Liver (tissue), 9 donors: ENCODE measurements around the gene ARHGAP6. TPM values are rescaled to one million over a fixed set of nuclear protein-coding genes. Genes with fewer than 3 reads are reported as not detected.

Source experiments
- DNase-seq: peaks from one replicate; pipeline ENCODE4 v3.0.0-alpha.2; 2017; ENCODE audit warnings: low spot score
- H3K27ac ChIP-seq, 2 donors: one replicate each; pipeline ENCODE4 v1.7.0; 2013; ENCODE audit warnings: inconsistent platforms in 2 of 2, low read length in 2 of 2, control low read depth in 1 of 2, low read depth in 1 of 2, mild to moderate bottlenecking in 1 of 2
- H3K27me3 ChIP-seq, 4 donors: one replicate each; pipeline versions ENCODE4 v1.6.1 to v1.7.0; 2013; ENCODE audit warnings: low read length in 3 of 4, inconsistent platforms in 1 of 4, mild to moderate bottlenecking in 1 of 4, moderate library complexity in 1 of 4; ENCODE audit not compliant: control insufficient read depth in 4 of 4, insufficient read depth in 4 of 4
- H3K36me3 ChIP-seq, 4 donors: one replicate each; pipeline versions ENCODE4 v1.6.1 to v1.7.0; 2013; ENCODE audit warnings: low read length in 3 of 4, mild to moderate bottlenecking in 3 of 4, low read depth in 1 of 4, moderate library complexity in 1 of 4; ENCODE audit not compliant: control insufficient read depth in 4 of 4, insufficient read depth in 3 of 4
- H3K4me1 ChIP-seq, 4 donors: one replicate each; pipeline versions ENCODE4 v1.6.1 to v1.7.0; 2013; ENCODE audit warnings: low read length in 3 of 4, mild to moderate bottlenecking in 3 of 4, moderate library complexity in 1 of 4; ENCODE audit not compliant: control insufficient read depth in 4 of 4, insufficient read depth in 4 of 4
- H3K4me3 ChIP-seq, 3 donors: one replicate each; pipeline versions ENCODE4 v1.6.1 to v1.7.0; 2013; ENCODE audit warnings: low read length in 3 of 3, control low read depth in 1 of 3, low read depth in 1 of 3, mild to moderate bottlenecking in 1 of 3
- H3K9ac ChIP-seq, 2 donors: one replicate each; pipeline ENCODE4 v1.7.0; 2013; ENCODE audit warnings: low read length in 2 of 2, mild to moderate bottlenecking in 2 of 2, moderate library complexity in 2 of 2, control low read depth in 1 of 2, low read depth in 1 of 2
- H3K9me3 ChIP-seq, 4 donors: one replicate each; pipeline versions ENCODE4 v1.6.1 to v1.7.0; 2013; ENCODE audit warnings: low read length in 3 of 4; ENCODE audit not compliant: control insufficient read depth in 4 of 4
- FOXA1 ChIP-seq: IDR thresholded peaks from 2 replicates; pipeline ENCODE4 v1.6.1; 2016; ENCODE audit warnings: antibody characterized with exemption
- HNF4A ChIP-seq, 2 donors: conservative IDR thresholded peaks; 2 replicates each; pipeline ENCODE4 v1.6.1; 2016; ENCODE audit warnings: antibody characterized with exemption in 2 of 2, mild to moderate bottlenecking in 2 of 2
- HNF4G ChIP-seq: IDR thresholded peaks from 2 replicates; pipeline ENCODE4 v1.6.1; 2016; ENCODE audit warnings: antibody characterized with exemption
- JUND ChIP-seq, 2 donors: IDR thresholded peaks; 2 replicates each; pipeline ENCODE4 v1.6.1; 2016; ENCODE audit warnings: antibody characterized with exemption in 2 of 2
- MAX ChIP-seq: IDR thresholded peaks from 2 replicates; pipeline ENCODE4 v1.6.1; 2016; ENCODE audit warnings: antibody characterized with exemption
- NR2F2 ChIP-seq: IDR thresholded peaks from 2 replicates; pipeline ENCODE4 v1.6.1; 2016; ENCODE audit warnings: antibody characterized with exemption
- REST ChIP-seq: IDR thresholded peaks from 2 replicates; pipeline ENCODE4 v1.6.1; 2016; ENCODE audit warnings: antibody characterized with exemption, mild to moderate bottlenecking
- RXRA ChIP-seq, 2 donors: IDR thresholded peaks; 2 replicates each; pipeline ENCODE4 v1.6.1; 2017 to 2018; ENCODE audit warnings: antibody characterized with exemption in 2 of 2, mild to moderate bottlenecking in 1 of 2
- SP1 ChIP-seq: IDR thresholded peaks from 2 replicates; pipeline ENCODE4 v1.6.1; 2018; ENCODE audit warnings: antibody characterized with exemption, mild to moderate bottlenecking
- YY1 ChIP-seq: IDR thresholded peaks from 2 replicates; pipeline ENCODE4 v1.6.1; 2016; ENCODE audit warnings: antibody characterized with exemption, mild to moderate bottlenecking
- ZBTB33 ChIP-seq: IDR thresholded peaks from 2 replicates; pipeline ENCODE4 v1.6.1; 2016; ENCODE audit warnings: antibody characterized with exemption
- WGBS: extraction: QIAGEN DNeasy Blood & Tissue Kit; methylation state at CpG from one replicate; pipeline ENCODE4 v1.1.7; 2013; 5-methylcytosine and 5-hydroxymethylcytosine counted together
- polyA plus RNA-seq, 2 donors: library from polyadenylated mRNA; stranded (reverse) in 1 of 2; unstranded in 1 of 2; fragments of 200-250 nt in 1 of 2; fragments of >200 nt in 1 of 2; fragmentation: Nextera tagmentation in 1 of 2; extraction: Ambion mirVana in 1 of 2; gene quantifications; one replicate each; pipeline versions ENCODE4 v1.2.1 to v1.2.3, GENCODE V29; 2013 to 2015
- total RNA-seq, 2 donors: library from RNA; depleted of rRNA; stranded (reverse); fragments of >200 nt; gene quantifications; one replicate each; pipeline ENCODE4 v1.2.3, GENCODE V29; 2014
- donor health status: healthy.
- donor health status: healthy.
- donor health status: healthy.
- donor health status: healthy.
- donor health status: healthy.

The ARHGAP6 gene
- total and polyA plus RNA-seq, 4 donors = 0.10 to 2.2 (median 0.65) TPM

GRCh38 chrX:11257711-11258110, 408.0 kb downstream of the ARHGAP6 start:
- peaks cover 0 to 7% (median 0%) of the 10 kb centered on the region in 4 donors for H3K4me1 ChIP-seq
- H3K36me3 ChIP-seq = no peaks in the 10 kb centered on the region
- WGBS = 76% methylated on average over 2 of the region's 2 CpGs
- DNase-seq = no peak
- no peak overlapping the region for H3K27ac ChIP-seq
- no peak for TF ChIP-seq JUND (IDR thresholded peaks at IDR 0.05)
- no peaks in the 10 kb centered on the region for H3K9me3 ChIP-seq
- H3K4me3 ChIP-seq = no peak overlapping the region
- peaks cover 0 to 2% (median 0%) of the 10 kb centered on the region in 4 donors for H3K27me3 ChIP-seq
- no peak overlapping the region for H3K9ac ChIP-seq

GRCh38 chrX:11257290-11257689, 408.4 kb downstream of the ARHGAP6 start:
- DNase-seq = no peak
- no peaks in the 10 kb centered on the region for H3K36me3 ChIP-seq
- peaks cover 0 to 7% (median 0%) of the 10 kb centered on the region in 4 donors for H3K4me1 ChIP-seq
- peaks cover 0 to 2% (median 0%) of the 10 kb centered on the region in 4 donors for H3K27me3 ChIP-seq
- TF ChIP-seq ZBTB33 (no peak), HNF4G (no peak), HNF4A (conservative IDR thresholded peaks at IDR 0.05) (no peak), FOXA1 (no peak), MAX (no peak), REST (no peak), RXRA (IDR thresholded peaks at IDR 0.05) (no peak), NR2F2 (no peak), SP1 (no peak), JUND (IDR thresholded peaks at IDR 0.05) (no peak)
- H3K27ac ChIP-seq = no peak overlapping the region
- 90% methylated on average over 2 of the region's 2 CpGs for WGBS
- H3K4me3 ChIP-seq = no peak overlapping the region
- H3K9ac ChIP-seq = no peak overlapping the region
- H3K9me3 ChIP-seq = no peaks in the 10 kb centered on the region

DNA sequence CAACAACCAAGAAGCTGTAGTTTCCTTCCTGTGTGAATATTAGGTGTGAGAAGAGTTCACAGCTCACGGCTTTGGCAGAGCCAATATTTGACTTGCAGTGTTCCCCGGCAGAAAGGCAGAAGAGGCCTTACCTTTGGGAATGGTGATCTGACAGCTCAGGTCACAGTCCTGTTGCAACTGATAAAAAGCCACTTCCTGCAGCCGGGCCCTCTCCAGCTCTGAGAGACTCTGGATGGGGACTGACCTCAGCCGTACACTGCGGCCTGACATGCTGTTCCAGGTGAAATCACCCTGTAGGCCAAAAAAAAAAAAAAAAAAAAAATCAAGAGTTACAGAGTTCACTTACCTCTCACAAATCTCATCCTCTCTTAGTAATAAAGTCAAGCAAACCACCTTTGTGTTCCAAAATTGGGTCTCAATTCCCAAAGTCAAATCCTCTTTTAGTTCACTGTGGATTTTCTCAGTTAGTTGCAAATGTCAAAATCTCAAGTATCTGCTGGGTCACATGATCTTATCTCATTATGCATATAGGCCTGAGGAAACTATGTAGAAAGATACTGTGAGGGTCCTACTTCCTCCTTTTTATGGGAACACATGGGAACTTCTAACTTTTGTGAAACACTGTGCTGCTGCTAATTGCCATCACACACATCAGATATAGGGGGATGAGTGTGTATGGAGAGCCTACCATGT, 411.2 kb downstream of the ARHGAP6 start:
- no peaks in the 10 kb centered on the region for H3K36me3 ChIP-seq
- H3K27ac ChIP-seq = no peak overlapping the region
- peak; percentile 32 for DNase-seq
- no peaks in the 10 kb centered on the region for H3K27me3 ChIP-seq
- WGBS = 37% methylated on average over 5 of the region's 5 CpGs
- H3K9ac ChIP-seq = no peak overlapping the region
- no peaks in the 10 kb centered on the region for H3K9me3 ChIP-seq
- no peak overlapping the region for H3K4me3 ChIP-seq
- H3K4me1 ChIP-seq = peaks cover 0 to 7% (median 0%) of the 10 kb centered on the region in 4 donors
- no peak for TF ChIP-seq YY1
- TF ChIP-seq HNF4A (conservative IDR thresholded peaks at IDR 0.05) = peak in 1 of 2 donors; percentile 14
